Mesodermal cell (in vitro differentiated cells): ENCODE results near the gene IFRD2. TPM values are rescaled to one million over a fixed set of nuclear protein-coding genes. Genes with fewer than 3 reads are reported as not detected.

Experiments
- H3K27ac ChIP-seq: 2 replicates; pipeline ENCODE4 v1.7.0; 2013; ENCODE audit warnings: mild to moderate bottlenecking, low read depth, low read length, moderate library complexity; ENCODE audit not compliant: severe bottlenecking
- H3K36me3 ChIP-seq: 2 replicates; pipeline ENCODE4 v1.7.1; 2013; ENCODE audit warnings: mild to moderate bottlenecking, low read length, moderate library complexity; ENCODE audit not compliant: control insufficient read depth, insufficient read depth
- H3K4me1 ChIP-seq: one replicate; pipeline ENCODE4 v1.7.1; 2013; ENCODE audit warnings: mild to moderate bottlenecking, low read length; ENCODE audit not compliant: insufficient read depth, control insufficient read depth, poor library complexity, severe bottlenecking
- H3K4me3 ChIP-seq: 2 replicates; pipeline ENCODE4 v1.7.0; 2013; ENCODE audit warnings: low read length, control low read depth, mild to moderate bottlenecking; ENCODE audit not compliant: insufficient read depth, poor library complexity, severe bottlenecking; ENCODE audit errors: extremely low read depth
- H3K9me3 ChIP-seq: 2 replicates; pipeline ENCODE4 v1.7.1; 2013; ENCODE audit warnings: mild to moderate bottlenecking, low read length, moderate library complexity; ENCODE audit not compliant: control insufficient read depth
- WGBS, 2 experiments: methylation state at CpG; one replicate each; pipeline ENCODE4 v1.1.5; 2013; ENCODE audit warnings: missing lambda C conversion rate in 2 of 2; ENCODE audit not compliant: insufficient coverage in 2 of 2; 5-methylcytosine and 5-hydroxymethylcytosine counted together
- polyA plus RNA-seq, 2 experiments: library from polyadenylated mRNA; stranded (reverse); fragments of 50-300 nt; gene quantifications; one replicate each; pipeline ENCODE4 v1.2.3, GENCODE V29; 2013

The IFRD2 gene, protein sequence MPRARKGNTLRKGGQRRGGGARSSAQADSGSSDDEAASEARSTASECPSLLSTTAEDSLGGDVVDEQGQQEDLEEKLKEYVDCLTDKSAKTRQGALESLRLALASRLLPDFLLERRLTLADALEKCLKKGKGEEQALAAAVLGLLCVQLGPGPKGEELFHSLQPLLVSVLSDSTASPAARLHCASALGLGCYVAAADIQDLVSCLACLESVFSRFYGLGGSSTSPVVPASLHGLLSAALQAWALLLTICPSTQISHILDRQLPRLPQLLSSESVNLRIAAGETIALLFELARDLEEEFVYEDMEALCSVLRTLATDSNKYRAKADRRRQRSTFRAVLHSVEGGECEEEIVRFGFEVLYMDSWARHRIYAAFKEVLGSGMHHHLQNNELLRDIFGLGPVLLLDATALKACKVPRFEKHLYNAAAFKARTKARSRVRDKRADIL
- 42.2 TPM for polyA plus RNA-seq (2013, experiment 1 of 2)
- 33.5 TPM for polyA plus RNA-seq (2013, experiment 2 of 2)

DNA sequence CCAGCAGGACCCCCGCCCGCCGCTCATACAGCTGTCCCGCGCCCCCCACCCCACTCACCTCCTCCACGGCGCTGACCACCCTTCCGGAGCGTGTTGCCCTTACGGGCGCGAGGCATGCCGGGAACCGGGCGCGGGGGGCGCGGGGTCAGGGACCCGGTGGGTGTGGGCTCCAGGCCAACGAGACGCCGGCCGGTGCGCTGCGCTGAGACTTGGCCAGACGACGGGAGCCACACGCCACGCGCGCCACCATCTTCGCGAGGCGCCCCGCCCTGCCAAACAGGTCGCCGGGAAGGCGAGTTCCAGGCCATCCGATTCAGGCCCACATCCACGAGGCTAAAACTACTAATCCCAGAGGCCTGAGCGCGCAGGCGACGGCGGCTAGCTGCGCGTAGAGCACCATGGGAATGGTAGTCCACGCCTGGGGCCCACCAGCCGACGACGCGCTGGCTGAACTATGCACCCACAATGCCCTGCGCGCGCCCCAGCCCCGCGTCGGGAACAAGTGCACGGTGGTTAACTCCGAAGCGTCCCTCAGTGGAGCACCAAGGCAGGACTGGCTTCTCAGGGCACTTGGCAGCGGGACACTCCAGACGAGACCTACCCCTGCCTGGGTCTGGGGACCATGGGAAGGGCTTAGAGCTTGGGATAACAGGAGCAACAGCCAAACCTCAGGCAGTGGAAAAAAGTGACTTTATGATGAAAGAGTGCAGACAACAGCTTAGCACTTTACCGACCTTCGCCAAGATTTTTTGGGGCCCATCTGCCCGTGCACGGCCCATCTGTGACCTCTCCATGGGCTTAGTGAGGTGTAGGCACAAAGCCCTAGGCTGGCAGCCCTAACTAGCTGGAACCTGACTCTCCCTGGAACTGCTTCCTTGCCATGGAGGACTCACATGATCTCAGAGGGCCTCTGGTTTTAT lies at the start of gene IFRD2:
TSS of gene IFRD2 (minus strand) at position 271 of the 920 bp plus-strand sequence. CDS start at position 116, 155 bp downstream.
- H3K4me3 ChIP-seq: peak within 1 kb of the TSS; percentile 80
- peaks cover 5% of the 10 kb centered on the region for H3K4me1 ChIP-seq
- H3K36me3 ChIP-seq: peaks cover 40% of the 10 kb centered on the region
- H3K27ac ChIP-seq: peak within 1 kb of the TSS; percentile 71
- H3K9me3 ChIP-seq: no peaks in the 10 kb centered on the region
- WGBS, 2 experiments: 5 to 9% methylated on average over 32 to 60 of the region's 67 CpGs

DNA sequence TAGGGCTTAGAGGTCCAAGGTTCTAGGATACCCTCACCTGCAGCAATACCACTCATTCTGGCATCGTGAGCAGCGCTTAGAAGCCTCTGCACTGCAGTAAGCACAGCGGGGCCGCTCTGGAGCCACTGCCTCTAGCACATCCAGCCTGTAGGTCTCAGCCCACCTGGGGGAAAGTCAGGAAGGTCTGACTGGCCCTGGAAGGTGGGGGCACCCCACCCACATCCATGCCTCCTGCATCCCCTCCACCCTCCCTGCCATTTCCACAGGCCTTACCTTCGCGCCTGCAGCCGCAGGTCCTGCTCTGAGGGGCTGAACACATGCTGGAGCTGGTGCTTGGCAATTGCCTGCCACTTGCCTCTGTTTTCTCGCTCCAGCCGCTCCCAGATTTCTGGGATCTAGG lies 49.3 kb upstream of the IFRD2 start:
- Histone ChIP-seq H3K4me1 (peaks cover 6% of the 10 kb centered on the region), H3K36me3 (no peaks in the 10 kb centered on the region), H3K9me3 (no peaks in the 10 kb centered on the region), H3K27ac (no peak overlapping the region), H3K4me3 (no peak overlapping the region)
- 92 to 96% methylated on average over 4 to 8 of the region's 9 CpGs for WGBS, 2 experiments

- peaks cover 10% of the 10 kb centered on the region for H3K4me1 ChIP-seq
- H3K9me3 ChIP-seq: no peaks in the 10 kb centered on the region
- H3K27ac ChIP-seq: no peak within 1 kb of the TSS
- WGBS, 2 experiments: 16 to 21% methylated on average over 51 to 60 of the region's 85 CpGs
- H3K4me3 ChIP-seq: no peak within 1 kb of the TSS
- H3K36me3 ChIP-seq: no peaks in the 10 kb centered on the region
These were observed 48.5 kb upstream of the IFRD2 start, which contains the start of gene RASSF1 for GRCh38 chr3:50340448-50341329. Gene RASSF1 (minus strand): TSS chr3:50340836. CDS start chr3:50340805, 31 bp downstream.

DNA sequence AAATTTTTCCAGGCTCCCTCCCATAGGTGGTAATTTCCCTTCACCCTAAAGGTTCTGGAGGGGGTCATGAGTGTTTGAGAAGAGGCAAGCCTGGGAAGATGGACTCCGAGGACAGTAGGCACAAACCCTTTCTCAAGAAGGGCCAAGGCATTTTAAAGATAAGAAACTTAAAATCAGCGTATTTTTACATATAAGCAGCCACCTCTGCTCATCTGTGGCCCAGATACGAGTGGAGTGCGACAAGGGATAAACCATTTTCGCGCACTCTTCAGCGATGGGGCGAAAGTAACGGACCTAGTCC lies 47.9 kb upstream of the IFRD2 start:
- Histone ChIP-seq H3K36me3 (no peaks in the 10 kb centered on the region), H3K4me3 (no peak overlapping the region)
- WGBS, 2 experiments: 54% methylated on average over 8 to 9 of the region's 9 CpGs

DNA sequence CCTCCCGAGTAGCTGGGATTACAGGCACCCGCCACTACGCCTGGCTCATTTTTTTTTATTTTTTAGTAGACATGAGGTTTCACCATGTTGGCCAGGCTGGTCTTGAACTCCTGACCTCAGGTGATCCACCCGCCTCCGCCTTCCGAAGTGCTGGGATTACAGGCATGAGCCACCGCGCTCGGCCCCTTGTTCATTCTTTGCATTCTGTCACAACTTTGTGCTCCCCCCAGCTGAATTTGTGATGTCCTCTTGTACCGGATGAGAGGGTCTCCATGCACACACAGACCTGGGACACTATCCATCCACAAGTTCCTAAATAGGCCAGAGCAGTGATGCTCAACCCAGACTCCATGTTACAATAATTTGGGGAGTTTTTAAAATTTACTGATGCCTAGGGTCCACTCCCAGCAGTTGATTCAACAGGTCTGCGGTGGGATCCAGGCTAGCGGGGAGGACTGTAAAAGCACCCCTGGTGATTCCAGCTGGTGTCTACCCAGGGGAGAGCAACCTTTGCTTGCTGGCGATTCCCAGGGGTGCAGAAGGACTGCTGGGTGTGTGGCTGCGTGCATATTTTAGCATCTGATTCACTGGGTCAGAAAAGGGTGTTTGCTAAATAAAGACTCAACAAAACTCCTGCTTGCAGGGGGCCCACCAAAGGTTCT lies 47.4 kb upstream of the IFRD2 start:
- Histone ChIP-seq H3K4me3 (no peak overlapping the region), H3K9me3 (no peaks in the 10 kb centered on the region), H3K27ac (no peak overlapping the region), H3K36me3 (no peaks in the 10 kb centered on the region), H3K4me1 (peaks cover 12% of the 10 kb centered on the region)
- 90 to 93% methylated on average over 8 to 13 of the region's 14 CpGs for WGBS, 2 experiments

More for the DNA sequence above, 47.9 kb upstream of the IFRD2 start:
- Histone ChIP-seq H3K27ac (no peak overlapping the region), H3K4me1 (peaks cover 12% of the 10 kb centered on the region), H3K9me3 (no peaks in the 10 kb centered on the region)

- no peak overlapping the region for H3K27ac ChIP-seq
- peaks cover 4% of the 10 kb centered on the region for H3K36me3 ChIP-seq
- peaks cover 18% of the 10 kb centered on the region for H3K4me1 ChIP-seq
- H3K4me3 ChIP-seq: no peak overlapping the region
- no peaks in the 10 kb centered on the region for H3K9me3 ChIP-seq
- 89 to 93% methylated on average over 4 to 5 of the region's 5 CpGs for WGBS, 2 experiments
These were observed 46.7 kb upstream of the IFRD2 start for GRCh38 chr3:50338965-50339364.

GRCh38 chr3:50337175-50337861 lies 45.1 kb upstream of the IFRD2 start:
- WGBS, 2 experiments: 0 to 1% methylated on average over 62 to 76 of the region's 79 CpGs
- Histone ChIP-seq H3K9me3 (no peaks in the 10 kb centered on the region), H3K36me3 (peaks cover 17% of the 10 kb centered on the region), H3K4me3 (peak overlapping the region; percentile 99), H3K4me1 (peaks cover 23% of the 10 kb centered on the region), H3K27ac (peak overlapping the region; percentile 92)

- Histone ChIP-seq H3K9me3 (no peaks in the 10 kb centered on the region), H3K36me3 (peaks cover 24% of the 10 kb centered on the region), H3K27ac (peak overlapping the region; percentile 92), H3K4me1 (peaks cover 23% of the 10 kb centered on the region), H3K4me3 (peak overlapping the region; percentile 99)
- WGBS, 2 experiments: 0% methylated on average over 24 to 31 of the region's 31 CpGs
These were observed 44.4 kb upstream of the IFRD2 start for GRCh38 chr3:50336452-50337174.
